Measurements from ENCODE around the gene SCN1A. TPM values are rescaled to one million over a fixed set of nuclear protein-coding genes. Genes with fewer than 3 reads are reported as not detected.
A peak's percentile ranks its signal among the peaks of the same experiment; 100 is the strongest.

Gene SCN1A
- total and polyA plus RNA-seq, 2 of the 13 experiments (the other 11 are each of a cell fraction or from before 2014, with no cell fraction given): 19.9 to 39.4 TPM

- TF ChIP-seq ZNF530 (CRISPR knock-in tag; IDR thresholded peaks at IDR 0.05; ENCODE audit: low read depth): no peak
- TF ChIP-seq RERE (CRISPR knock-in tag; IDR thresholded peaks at IDR 0.05; ENCODE audit: low read depth): peak; percentile 49; the same call in 1 of the 2 replicates
- TF ChIP-seq KDM2A (CRISPR knock-in tag; IDR thresholded peaks at IDR 0.05; ENCODE audit: borderline replicate concordance, low read depth): no peak
- TF ChIP-seq ZBTB33 (CRISPR knock-in tag; IDR thresholded peaks at IDR 0.05): peak; percentile 11; the same call in 1 of the 2 replicates
- no peak for TF ChIP-seq STAT5B (CRISPR knock-in tag; IDR thresholded peaks at IDR 0.05)
- TF ChIP-seq E2F1 (CRISPR knock-in tag; IDR thresholded peaks at IDR 0.05): 0 out of 2 replicates have a peak, but pooled peaks have one; percentile 30
- no peak for TF ChIP-seq ESRRA (CRISPR knock-in tag; IDR thresholded peaks at IDR 0.05; ENCODE audit: low read depth)
- TF ChIP-seq ASH2L (IDR thresholded peaks at IDR 0.05; ENCODE audit: insufficient read length, low read depth, low read length): peak; percentile 13
- TF ChIP-seq IKZF4 (CRISPR knock-in tag; IDR thresholded peaks at IDR 0.05; ENCODE audit: borderline replicate concordance, low read depth, not compliant biosample characterization): no peak
- TF ChIP-seq GRHL1 (CRISPR knock-in tag; conservative IDR thresholded peaks at IDR 0.05): no peak
- TF ChIP-seq ZSCAN5A (CRISPR knock-in tag; IDR thresholded peaks at IDR 0.05; ENCODE audit: borderline replicate concordance): no peak
- no peak for TF ChIP-seq HCFC1 (IDR thresholded peaks at IDR 0.05; ENCODE audit: low read depth, low read length)
- TF ChIP-seq MED8 (CRISPR knock-in tag; IDR thresholded peaks at IDR 0.05; ENCODE audit: insufficient replicate concordance): peak; percentile 13
- TF ChIP-seq ZNF644 (CRISPR knock-in tag; IDR thresholded peaks at IDR 0.05; ENCODE audit: low read depth): peak; percentile 61; the same call in 1 of the 2 replicates
- peak; percentile 87; the same call in 1 of the 2 replicates for TF ChIP-seq ZBTB26 (CRISPR knock-in tag; IDR thresholded peaks at IDR 0.05; ENCODE audit: borderline replicate concordance)
Measured at GRCh38 chr2:166135849-166136258, 8.0 kb upstream of the SCN1A start (continued).
